Loucy (cell line): ENCODE measurements around the gene GABARAPL2.

Experiments
- H2AFZ ChIP-seq: fragments of 200-600 bp; sonication (generic); 2 replicates; pipeline ENCODE4 v1.6.0; 2016; ENCODE audit warnings: antibody characterized with exemption, mild to moderate bottlenecking, low read length, moderate library complexity
- H3F3A ChIP-seq: fragments of 200-600 bp; 2 replicates; pipeline ENCODE4 v1.6.0; 2016; ENCODE audit warnings: antibody characterized with exemption, low read depth, mild to moderate bottlenecking
- H3K27me3 ChIP-seq: fragments of 200-600 bp; sonication (generic); 2 replicates; pipeline ENCODE4 v1.6.1; 2014; ENCODE audit warnings: low read length, mild to moderate bottlenecking; ENCODE audit not compliant: insufficient read depth, poor library complexity, severe bottlenecking
- H3K36me3 ChIP-seq: fragments of 200-600 bp; sonication (generic); 2 replicates; pipeline ENCODE4 v1.6.1; 2016; ENCODE audit warnings: low read length; ENCODE audit not compliant: insufficient read depth
- H3K4me1 ChIP-seq: fragments of 200-600 bp; sonication (generic); 2 replicates; pipeline ENCODE4 v1.5.1; 2014; ENCODE audit warnings: low read length, mild to moderate bottlenecking; ENCODE audit not compliant: insufficient read depth, poor library complexity, severe bottlenecking
- H3K4me2 ChIP-seq: fragments of 200-600 bp; sonication (generic); 2 replicates; pipeline ENCODE4 v1.6.0; 2014; ENCODE audit warnings: antibody characterized with exemption, low read length, low read depth, mild to moderate bottlenecking; ENCODE audit not compliant: poor library complexity, severe bottlenecking
- H3K4me3 ChIP-seq: fragments of 200-600 bp; sonication (generic); 2 replicates; pipeline ENCODE4 v1.5.1; 2014; ENCODE audit warnings: low read length, mild to moderate bottlenecking, mixed read lengths; ENCODE audit not compliant: poor library complexity, severe bottlenecking
- H3K79me2 ChIP-seq: fragments of 200-600 bp; sonication (generic); 2 replicates; pipeline ENCODE4 v1.6.1; 2014; ENCODE audit warnings: low read length; ENCODE audit not compliant: insufficient read depth
- H3K9ac ChIP-seq: fragments of 200-600 bp; sonication (generic); 2 replicates; pipeline ENCODE4 v1.6.0; 2014; ENCODE audit warnings: mild to moderate bottlenecking, low read depth, low read length, moderate library complexity; ENCODE audit not compliant: poor library complexity, severe bottlenecking
- H3K9me2 ChIP-seq: fragments of 200-600 bp; sonication (generic); replicated peaks from 2 replicates; pipeline ENCODE4 v1.6.1; 2016; ENCODE audit warnings: low read depth, low read length, mixed read lengths
- H3K9me3 ChIP-seq: fragments of 200-600 bp; sonication (generic); 2 replicates; pipeline ENCODE4 v1.6.1; 2014; ENCODE audit warnings: mild to moderate bottlenecking, antibody characterized with exemption, low read length, low read depth; ENCODE audit not compliant: insufficient read depth
- H4K20me1 ChIP-seq: fragments of 200-600 bp; sonication (generic); 2 replicates; pipeline ENCODE4 v1.6.0; 2014; ENCODE audit warnings: antibody characterized with exemption, low read length, mild to moderate bottlenecking; ENCODE audit not compliant: insufficient read depth, poor library complexity, severe bottlenecking
- CTCF ChIP-seq: fragments of 200-600 bp; sonication (generic); conservative IDR thresholded peaks from 2 replicates; pipeline ENCODE4 v1.5.1; 2014; ENCODE audit warnings: mild to moderate bottlenecking, antibody characterized with exemption, low read length
- EZH2phosphoT487 ChIP-seq: fragments of 200-600 bp; IDR thresholded peaks from 2 replicates; pipeline ENCODE4 v1.6.1; 2018; ENCODE audit warnings: antibody characterized with exemption, mild to moderate bottlenecking, moderate library complexity, borderline replicate concordance

Gene GABARAPL2

GRCh38 chr16:75550211-75550662 lies 15.9 kb upstream of the GABARAPL2 start:
- H3K4me1 ChIP-seq = peaks cover 13% of the 10 kb centered on the region
- H3K36me3 ChIP-seq = no peaks in the 10 kb centered on the region
- H3K9ac ChIP-seq = no peak overlapping the region
- no peaks in the 10 kb centered on the region for H3F3A ChIP-seq
- H4K20me1 ChIP-seq = no peaks in the 10 kb centered on the region
- no peak overlapping the region for H3K4me2 ChIP-seq
- no peaks in the 10 kb centered on the region for H3K9me2 ChIP-seq
- no peaks in the 10 kb centered on the region for H3K9me3 ChIP-seq
- no peaks in the 10 kb centered on the region for H3K79me2 ChIP-seq
- H3K4me3 ChIP-seq = no peak overlapping the region
- H3K27me3 ChIP-seq = no peaks in the 10 kb centered on the region
- TF ChIP-seq CTCF = peak; percentile 69
- TF ChIP-seq EZH2phosphoT487 = no peak
- H2AFZ ChIP-seq = no peak overlapping the region

- no peaks in the 10 kb centered on the region for H4K20me1 ChIP-seq
- no peaks in the 10 kb centered on the region for H3K27me3 ChIP-seq
- peaks cover 20% of the 10 kb centered on the region for H3K4me1 ChIP-seq
- no peak for TF ChIP-seq CTCF
- no peak for TF ChIP-seq EZH2phosphoT487
- H2AFZ ChIP-seq = no peak overlapping the region
- H3K9ac ChIP-seq = no peak overlapping the region
- no peaks in the 10 kb centered on the region for H3K79me2 ChIP-seq
- H3K9me3 ChIP-seq = no peaks in the 10 kb centered on the region
- no peaks in the 10 kb centered on the region for H3F3A ChIP-seq
- no peak overlapping the region for H3K4me3 ChIP-seq
- no peaks in the 10 kb centered on the region for H3K36me3 ChIP-seq
- no peaks in the 10 kb centered on the region for H3K9me2 ChIP-seq
- H3K4me2 ChIP-seq = no peak overlapping the region
Measured at GRCh38 chr16:75552951-75553350, 13.2 kb upstream of the GABARAPL2 start.

- Histone ChIP-seq H3K9ac (peak overlapping the region; percentile 61), H3F3A (no peaks in the 10 kb centered on the region), H4K20me1 (no peaks in the 10 kb centered on the region), H3K36me3 (no peaks in the 10 kb centered on the region), H3K27me3 (no peaks in the 10 kb centered on the region), H3K9me3 (no peaks in the 10 kb centered on the region), H3K9me2 (no peaks in the 10 kb centered on the region), H3K4me1 (peaks cover 20% of the 10 kb centered on the region), H3K4me2 (peak overlapping the region; percentile 71), H3K79me2 (no peaks in the 10 kb centered on the region), H2AFZ (peak overlapping the region; percentile 76), H3K4me3 (peak overlapping the region; percentile 73)
- TF ChIP-seq EZH2phosphoT487 (no peak), CTCF (no peak)
Measured at GRCh38 chr16:75555213-75555706, 10.9 kb upstream of the GABARAPL2 start.
